Hematopoietic multipotent progenitor cell treated with erythropoietin and hydrocortisone succinate and interleukin-3 and kit ligand, for 6 days (in vitro differentiated cells): ENCODE results near the gene PI4KB.

Source experiments
- DNase-seq: peaks from one replicate; pipeline ENCODE4 v3.0.0-alpha.2; 2015

The PI4KB gene

GRCh38 chr1:151346082-151346768 lies 19.0 kb upstream of the PI4KB start:
- peak; percentile 37 for DNase-seq

DNA sequence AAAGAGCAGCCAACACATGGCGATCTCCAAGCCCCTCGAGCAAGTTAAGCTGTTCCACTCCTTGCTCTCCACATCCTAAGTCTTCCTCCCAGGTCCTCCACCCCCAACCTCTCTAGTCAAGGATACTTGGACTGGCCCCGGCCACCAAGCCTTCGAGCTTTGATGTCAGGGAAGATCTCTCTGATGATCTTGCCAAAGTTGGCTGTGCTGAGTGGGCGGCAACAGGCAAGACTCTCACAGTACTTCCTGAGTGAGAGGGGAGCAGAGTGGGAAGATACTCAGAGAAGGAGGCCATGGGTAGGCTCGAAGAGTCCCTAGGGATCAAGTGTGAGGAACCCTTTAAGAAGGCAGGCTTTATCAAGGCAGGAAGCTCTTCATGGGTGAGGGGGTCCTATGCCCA lies 17.1 kb upstream of the PI4KB start:
- no peak for DNase-seq

DNA sequence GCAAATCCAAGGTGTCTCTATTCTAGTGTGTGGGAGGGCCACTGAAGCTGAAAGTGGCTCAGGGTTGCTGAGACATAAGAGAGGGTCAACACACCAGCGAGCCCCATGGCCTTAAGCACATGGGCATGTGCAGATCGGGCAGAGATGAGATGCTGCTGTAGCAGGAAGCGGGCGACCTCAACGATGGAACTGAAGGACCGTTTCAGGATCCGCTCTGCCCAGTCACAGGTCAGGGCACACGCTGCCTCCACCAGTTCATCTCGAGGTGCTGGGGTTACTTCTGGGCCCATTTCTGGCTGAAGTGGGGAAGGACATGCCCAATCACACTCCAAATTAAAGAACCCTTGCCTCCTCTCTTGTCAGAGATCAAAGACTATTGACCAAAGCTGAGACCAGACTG lies 16.4 kb upstream of the PI4KB start:
- DNase-seq: no peak

GRCh38 chr1:151342569-151342968 lies 15.4 kb upstream of the PI4KB start:
- no peak for DNase-seq

- no peak for DNase-seq
Observed at GRCh38 chr1:151342021-151342420, 14.8 kb upstream of the PI4KB start.

- peak; percentile 97 for DNase-seq
Observed at GRCh38 chr1:151340870-151341754, 13.9 kb upstream of the PI4KB start.

- DNase-seq: no peak
Observed at GRCh38 chr1:151336556-151336955, 9.3 kb upstream of the PI4KB start.

DNA sequence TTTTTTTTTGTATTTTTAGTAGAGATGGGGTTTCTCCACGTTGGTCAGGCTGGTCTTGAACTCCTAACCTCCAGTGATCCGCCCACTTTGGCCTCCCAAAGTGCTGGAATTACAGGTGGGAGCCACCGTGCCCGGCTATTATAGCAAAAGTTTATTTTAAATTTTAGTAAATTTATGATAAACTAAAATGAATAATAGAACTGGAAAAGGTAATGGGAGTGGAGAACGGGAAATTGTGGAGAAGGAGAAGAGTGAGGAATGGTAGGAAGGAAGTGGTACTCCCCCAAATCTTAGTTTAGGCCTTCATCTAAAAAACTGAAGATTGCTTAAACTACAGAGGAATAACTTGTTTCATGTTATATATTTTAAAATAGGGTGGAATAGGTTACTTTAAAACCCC lies 7.6 kb upstream of the PI4KB start:
- no peak for DNase-seq

GRCh38 chr1:151327903-151328674 lies 873 bp upstream of the PI4KB start:
- no peak for DNase-seq

DNA sequence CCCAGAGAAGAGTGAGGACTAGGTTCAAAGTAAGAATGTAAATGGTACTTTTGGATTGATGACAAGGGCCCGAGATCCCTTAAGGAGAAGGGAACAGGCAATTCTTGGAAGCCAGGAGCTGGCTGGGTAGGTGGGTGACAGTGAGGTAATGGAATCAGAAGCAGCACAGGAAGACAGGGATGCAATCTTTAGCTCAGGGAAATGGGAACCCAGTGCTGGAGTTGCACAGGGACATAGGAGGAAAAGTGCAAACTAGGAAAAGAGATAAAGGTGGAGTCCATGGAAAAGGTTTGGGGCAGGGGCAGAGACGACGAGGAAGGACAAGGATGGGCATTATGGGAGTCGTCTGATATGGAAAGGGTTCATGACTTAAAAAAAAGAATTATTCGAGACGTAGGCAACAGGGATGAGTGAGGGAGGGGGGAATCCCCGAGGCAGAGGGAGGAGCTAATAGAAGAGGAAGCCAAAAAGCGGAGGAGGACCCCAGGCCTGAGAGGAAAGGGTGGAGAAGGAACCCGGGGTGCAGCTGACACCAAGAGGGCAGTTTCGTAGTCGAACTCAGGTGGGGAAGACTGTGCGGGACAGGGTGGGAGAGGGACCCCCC lies 495 bp downstream of the PI4KB start:
- peak; percentile 81 for DNase-seq

GRCh38 chr1:151325646-151326429 lies 1.4 kb downstream of the PI4KB start:
- DNase-seq: no peak

DNA sequence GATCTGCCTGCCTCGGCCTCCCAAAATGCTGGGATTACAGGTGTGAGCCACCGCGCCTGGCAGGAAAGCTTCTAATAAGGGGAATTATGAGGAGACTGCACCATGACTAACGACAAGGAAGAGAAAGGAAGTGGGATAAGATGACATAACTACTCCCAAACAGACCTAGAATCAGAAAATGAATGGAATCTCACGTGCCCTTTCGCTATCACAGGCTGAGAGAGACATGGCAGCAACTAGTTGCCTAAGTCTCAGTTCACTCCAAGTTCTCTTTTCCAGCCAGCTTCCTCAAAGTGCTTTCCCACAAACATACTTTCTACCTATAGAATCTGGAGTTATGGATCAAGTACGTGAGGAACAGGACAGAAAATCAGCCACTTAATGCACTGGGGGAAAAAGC lies 2.0 kb downstream of the PI4KB start:
- DNase-seq: no peak

DNA sequence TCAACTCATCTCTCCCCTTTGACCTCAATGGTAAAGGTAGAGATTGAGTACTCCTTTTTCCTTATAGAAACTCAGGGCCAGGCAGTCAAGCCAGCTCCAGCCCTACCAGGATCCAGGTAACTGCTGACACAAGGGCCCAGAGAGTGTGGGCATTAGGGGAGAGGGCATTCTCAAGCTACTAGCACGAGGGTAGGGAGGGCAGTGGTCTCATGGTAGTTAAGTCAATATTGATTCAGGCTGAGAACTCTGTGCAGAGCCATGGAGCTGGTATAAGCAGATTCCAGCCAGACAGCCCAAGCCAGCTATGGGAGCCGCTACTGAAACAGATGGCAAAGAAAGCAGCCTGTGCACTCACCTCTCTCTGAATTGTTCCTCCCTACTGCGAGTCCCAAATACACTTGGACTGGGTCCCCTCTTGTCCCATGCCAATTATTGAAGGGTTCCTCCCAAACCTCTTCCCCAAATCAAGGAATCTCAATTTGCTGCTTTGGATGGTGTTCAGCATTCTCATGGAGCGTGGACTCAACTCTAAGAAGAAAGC lies 2.8 kb downstream of the PI4KB start:
- DNase-seq: no peak

GRCh38 chr1:151318975-151319374 lies 8.2 kb downstream of the PI4KB start:
- DNase-seq: no peak

GRCh38 chr1:151315565-151316235 lies 11.5 kb downstream of the PI4KB start:
- no peak for DNase-seq

DNA sequence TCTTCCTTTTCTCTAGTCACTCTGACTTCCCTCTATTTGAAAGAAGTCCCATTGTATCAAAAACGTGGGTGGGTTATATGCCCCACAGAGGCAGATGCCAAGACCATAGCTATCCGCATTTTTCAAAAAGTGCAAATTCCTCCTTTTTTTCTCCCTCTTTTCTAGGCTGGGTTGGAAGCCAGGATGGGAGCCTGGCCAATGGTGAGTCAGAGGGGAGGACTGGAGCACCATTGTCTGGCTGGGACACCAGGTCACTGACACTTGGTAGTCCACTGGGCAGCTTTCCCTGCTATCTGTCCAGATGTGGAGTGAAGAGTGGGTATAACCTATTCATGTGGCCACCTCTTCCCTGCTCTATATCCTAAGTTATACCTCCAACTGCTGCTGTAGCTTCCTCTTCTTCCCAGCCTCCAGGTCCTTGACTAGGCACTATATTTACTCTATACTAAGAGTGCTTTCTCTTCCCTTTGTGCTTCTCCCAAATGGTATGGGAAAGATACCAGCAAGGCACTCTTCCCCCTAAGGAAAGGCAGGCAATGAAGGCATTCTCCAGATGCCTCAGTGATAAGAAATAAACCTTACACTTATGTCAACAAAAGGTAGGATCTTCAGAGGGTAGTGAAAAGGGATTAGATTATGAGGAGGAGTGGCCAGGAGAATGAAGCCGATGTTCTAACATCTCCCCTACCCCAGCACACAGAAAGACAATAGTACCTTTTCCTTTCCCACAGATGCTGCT lies 12.9 kb downstream of the PI4KB start:
- DNase-seq: no peak

DNA sequence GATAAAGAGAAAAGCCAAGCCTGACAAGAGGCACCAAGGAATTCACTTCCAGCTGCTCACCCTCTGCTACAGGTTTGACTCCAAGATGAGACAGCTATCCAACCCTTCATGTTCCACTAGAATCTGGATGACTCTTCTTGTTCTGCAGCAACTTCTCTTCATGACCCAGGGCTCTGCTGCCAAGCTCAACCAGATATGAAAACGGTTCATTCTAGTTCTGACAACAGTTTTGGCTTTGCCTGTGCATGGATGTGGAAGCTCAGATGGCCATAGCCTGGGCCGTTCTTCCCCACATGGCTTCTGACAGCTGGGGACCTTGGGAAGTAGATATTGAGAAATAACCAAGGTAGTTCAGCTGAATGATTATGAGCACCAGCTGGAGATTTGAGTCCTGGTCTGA lies 13.7 kb downstream of the PI4KB start:
- DNase-seq: no peak

GRCh38 chr1:151312826-151313225 lies 14.4 kb downstream of the PI4KB start:
- no peak for DNase-seq

GRCh38 chr1:151312411-151312810 lies 14.8 kb downstream of the PI4KB start:
- DNase-seq: no peak

DNA sequence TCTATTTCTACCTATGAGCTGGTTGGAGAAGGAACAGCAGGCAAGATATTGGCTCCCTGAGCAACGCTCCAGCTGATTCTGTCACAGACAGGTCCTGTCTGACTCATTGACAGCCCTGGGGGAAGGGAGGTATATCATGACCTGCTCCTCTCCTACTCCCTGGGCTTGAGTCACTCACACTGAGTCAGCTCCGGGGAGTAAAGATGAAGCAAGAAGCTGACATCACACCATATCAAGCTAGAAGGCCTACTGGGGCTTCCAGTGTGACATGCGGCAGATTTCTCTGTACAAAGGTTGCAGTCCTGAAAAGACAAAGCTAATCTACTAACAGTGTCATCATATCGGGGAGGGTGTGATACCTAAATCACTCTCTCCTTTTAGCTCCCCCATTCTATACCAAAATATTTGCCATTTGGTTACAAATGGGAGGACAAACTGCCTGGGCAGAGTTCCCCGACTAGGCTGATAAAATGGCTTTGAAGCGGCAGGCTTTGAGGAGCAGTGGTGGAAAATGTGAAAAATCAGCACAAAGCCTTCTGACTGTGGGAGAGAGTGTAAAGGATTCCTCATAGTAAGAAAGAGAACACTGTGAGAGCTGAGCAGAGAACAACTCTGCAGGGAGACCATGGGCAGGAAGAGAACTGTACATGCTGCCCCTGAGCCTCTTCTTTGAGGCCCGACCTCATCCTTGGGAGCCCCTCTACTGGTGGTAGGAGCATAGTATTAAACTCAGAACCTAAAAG lies 15.5 kb downstream of the PI4KB start:
- DNase-seq: peak; percentile 60
